Kidney (tissue), 14 donors: Measurements from ENCODE around the gene CENPC. TPM values are rescaled to one million over a fixed set of nuclear protein-coding genes. Genes with fewer than 3 reads are reported as not detected.
"Not testable (repeated sequence)": the region's sequence is repeated elsewhere in the genome, so short reads cannot be mapped to it uniquely, and the experiment has no call there.

ENCODE experiments used
- DNase-seq, 5 donors: peaks; one replicate each; pipeline ENCODE4 v3.0.0-alpha.2; 2013 to 2020
- FAIRE-seq: peaks from 2 replicates; lab custom pipeline; 2012; peaks lifted over from hg19 to GRCh38; lab: Jason Lieb, UNC
- H3K27ac ChIP-seq, 2 donors: one replicate each; pipeline ENCODE4 v1.7.0; 2013; ENCODE audit warnings: low read depth in 2 of 2, low read length in 2 of 2, inconsistent platforms in 1 of 2
- H3K27me3 ChIP-seq: one replicate; pipeline ENCODE4 v1.7.1; 2013; ENCODE audit warnings: low read length, inconsistent platforms; ENCODE audit not compliant: control insufficient read depth, insufficient read depth
- H3K36me3 ChIP-seq, 3 donors: one replicate each; pipeline versions ENCODE4 v1.7.0 to v1.7.1; 2013; ENCODE audit warnings: low read length in 3 of 3, control low read depth in 1 of 3, inconsistent platforms in 1 of 3; ENCODE audit not compliant: insufficient read depth in 3 of 3, control insufficient read depth in 2 of 3
- H3K4me1 ChIP-seq, 3 donors: one replicate each; pipeline versions ENCODE4 v1.7.0 to v1.7.1; 2013; ENCODE audit warnings: low read length in 3 of 3, inconsistent platforms in 1 of 3, low read depth in 1 of 3; ENCODE audit not compliant: control insufficient read depth in 2 of 3, insufficient read depth in 2 of 3
- H3K4me3 ChIP-seq, 3 donors: one replicate each; pipeline versions ENCODE4 v1.7.0 to v1.8.1; 2013; ENCODE audit warnings: low read length in 3 of 3, control low read depth in 1 of 3, inconsistent platforms in 1 of 3
- H3K9ac ChIP-seq, 3 donors: one replicate each; pipeline versions ENCODE4 v1.7.0 to v1.7.1; 2013; ENCODE audit warnings: low read length in 3 of 3, control low read depth in 1 of 3, inconsistent platforms in 1 of 3
- H3K9me3 ChIP-seq, 3 donors: one replicate each; pipeline versions ENCODE4 v1.7.0 to v1.7.1; 2013; ENCODE audit warnings: low read length in 3 of 3, control low read depth in 1 of 3, inconsistent platforms in 1 of 3; ENCODE audit not compliant: control insufficient read depth in 2 of 3, insufficient read depth in 1 of 3
- intact Hi-C: fragments of 100-400 bp; cut with DNase I; formaldehyde crosslinking; loops from one replicate; pipeline ENCODE4 v1.11.1; 2022
- polyA plus RNA-seq: library from polyadenylated mRNA; stranded (reverse); fragments of 350-450 nt; fragmentation: Illumina TruSeq; extraction: RNeasy Lipid Tissue Mini Kit (QIAGEN cat#74804); gene quantifications from one replicate; pipeline ENCODE4 v1.2.3, GENCODE V29; 2014; ENCODE audit warnings: low read depth, low replicate concordance; ENCODE audit not compliant: insufficient read depth
- total RNA-seq: library from RNA; stranded (reverse); fragmentation: NEBNext Ultra II Directional; extraction: Animal tissue kit (Norgen Biotek cat#: 25700); gene quantifications from one replicate; pipeline ENCODE4 v1.2.1, GENCODE V29; 2021
- TF ChIP-seq, protein P1 (sequence below): IDR thresholded peaks from 3 replicates; pipeline ENCODE4 v1.5.1; 2012; ENCODE audit warnings: mild to moderate bottlenecking, moderate library complexity, borderline replicate concordance; ENCODE audit not compliant: insufficient read depth; ENCODE audit errors: extremely low read depth
- donor health status: control.
- donor health status: control.
- donor health status: control.
- donor health status: control.
- donor health status: control.
- donor health status: DM: yes; HTN: yes; CAD: no.
- donor health status: Normal renal cell carcinoma (clear cell type).

CENPC gene
- total and polyA plus RNA-seq, 2 donors from 2014 or later = 4.6 to 24.7 TPM

DNA sequence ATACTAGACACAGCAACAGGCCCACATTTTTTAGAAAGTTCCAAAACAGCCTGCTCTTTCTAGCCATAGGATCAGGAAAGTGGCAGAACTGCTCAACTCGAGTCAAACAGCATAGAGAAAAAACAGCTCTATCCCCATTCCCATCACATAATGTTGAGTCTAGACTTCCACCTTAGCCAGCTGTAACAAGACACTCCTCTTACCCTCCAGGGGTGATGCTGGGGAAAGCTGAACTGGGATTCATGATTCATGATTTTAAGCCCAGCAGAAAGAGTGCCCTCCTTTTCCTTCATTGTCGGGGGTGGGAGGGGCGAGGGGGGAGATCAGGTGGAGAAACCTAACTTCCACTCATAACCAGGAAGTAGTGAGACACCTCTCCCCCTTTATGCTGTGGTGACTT, 86.1 kb downstream of the CENPC start:
- Histone ChIP-seq H3K4me1 (no peaks in the 10 kb centered on the region), H3K9ac (no peak overlapping the region), H3K4me3 (no peak overlapping the region), H3K27me3 (no peaks in the 10 kb centered on the region), H3K27ac (no peak overlapping the region), H3K9me3 (no peaks in the 10 kb centered on the region), H3K36me3 (peaks cover 0 to under 1% (median 0%) of the 10 kb centered on the region in 3 donors)
- no peak for DNase-seq
- no peak for FAIRE-seq
- TF ChIP-seq, protein P1, sequence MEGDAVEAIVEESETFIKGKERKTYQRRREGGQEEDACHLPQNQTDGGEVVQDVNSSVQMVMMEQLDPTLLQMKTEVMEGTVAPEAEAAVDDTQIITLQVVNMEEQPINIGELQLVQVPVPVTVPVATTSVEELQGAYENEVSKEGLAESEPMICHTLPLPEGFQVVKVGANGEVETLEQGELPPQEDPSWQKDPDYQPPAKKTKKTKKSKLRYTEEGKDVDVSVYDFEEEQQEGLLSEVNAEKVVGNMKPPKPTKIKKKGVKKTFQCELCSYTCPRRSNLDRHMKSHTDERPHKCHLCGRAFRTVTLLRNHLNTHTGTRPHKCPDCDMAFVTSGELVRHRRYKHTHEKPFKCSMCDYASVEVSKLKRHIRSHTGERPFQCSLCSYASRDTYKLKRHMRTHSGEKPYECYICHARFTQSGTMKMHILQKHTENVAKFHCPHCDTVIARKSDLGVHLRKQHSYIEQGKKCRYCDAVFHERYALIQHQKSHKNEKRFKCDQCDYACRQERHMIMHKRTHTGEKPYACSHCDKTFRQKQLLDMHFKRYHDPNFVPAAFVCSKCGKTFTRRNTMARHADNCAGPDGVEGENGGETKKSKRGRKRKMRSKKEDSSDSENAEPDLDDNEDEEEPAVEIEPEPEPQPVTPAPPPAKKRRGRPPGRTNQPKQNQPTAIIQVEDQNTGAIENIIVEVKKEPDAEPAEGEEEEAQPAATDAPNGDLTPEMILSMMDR = no peak
- intact Hi-C loops = no loop called here

DNA sequence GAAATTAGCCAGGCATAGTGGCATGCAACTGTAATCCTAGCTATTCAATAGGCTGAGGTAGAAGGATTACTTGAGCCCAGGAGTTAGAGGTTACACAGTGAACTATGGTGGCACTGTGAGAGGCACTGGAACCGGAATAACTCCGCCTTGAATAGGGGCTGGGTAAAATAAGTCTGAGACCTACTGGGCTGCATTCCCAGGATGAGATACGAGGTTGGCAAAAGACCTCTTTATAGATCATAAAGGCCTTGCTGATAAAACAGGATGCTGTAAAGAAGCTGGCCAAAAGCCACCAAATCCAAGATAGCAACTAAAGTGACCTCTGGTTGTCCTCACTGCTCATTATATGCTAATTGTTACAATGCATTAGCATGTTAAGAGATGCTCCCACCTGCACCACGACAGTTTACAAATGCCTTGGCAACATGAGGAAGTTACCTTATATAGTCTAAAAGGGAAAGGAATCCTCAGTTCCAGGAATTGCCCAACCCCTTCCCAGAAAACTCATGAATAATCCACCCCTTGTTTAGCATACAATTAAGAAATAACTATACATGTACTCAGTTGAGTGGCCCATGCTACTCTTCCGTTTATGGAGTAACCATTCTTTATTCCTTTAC, 88.6 kb downstream of the CENPC start:
- no peaks in the 10 kb centered on the region for H3K9me3 ChIP-seq
- H3K36me3 ChIP-seq = peaks cover 0 to 2% (median 0%) of the 10 kb centered on the region in 3 donors
- no peaks in the 10 kb centered on the region for H3K27me3 ChIP-seq
- peaks cover 0 to 5% (median 0%) of the 10 kb centered on the region in 3 donors for H3K4me1 ChIP-seq
- intact Hi-C loops = no loop called here
- TF ChIP-seq, protein P1 = no peak
- H3K9ac ChIP-seq = no peak overlapping the region
- FAIRE-seq (no peak), DNase-seq (no peak)
- no peak overlapping the region for H3K4me3 ChIP-seq
- no peak overlapping the region for H3K27ac ChIP-seq

DNA sequence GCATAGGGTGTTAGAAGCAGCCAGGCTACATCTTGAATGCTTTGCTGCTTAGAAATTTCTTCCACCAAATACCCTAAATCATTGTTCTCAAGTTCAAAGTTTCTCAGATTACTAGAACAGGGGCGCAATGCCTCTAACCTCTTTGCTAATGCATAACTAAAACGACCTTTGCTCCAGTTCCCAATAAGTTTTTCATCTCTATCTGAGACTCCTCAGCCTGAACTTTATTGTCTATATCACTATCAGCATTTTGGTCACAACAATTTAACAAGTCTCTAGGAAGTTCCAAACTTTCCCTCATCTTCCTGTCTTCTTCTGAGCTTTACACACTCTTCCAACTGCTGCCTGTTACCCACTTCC, 92.5 kb downstream of the CENPC start:
- H3K36me3 ChIP-seq, DNase-seq, H3K9ac ChIP-seq, intact Hi-C loops, H3K4me1 ChIP-seq, H3K4me3 ChIP-seq, H3K27me3 ChIP-seq, H3K9me3 ChIP-seq, H3K27ac ChIP-seq, FAIRE-seq: not testable (repeated sequence)

DNA sequence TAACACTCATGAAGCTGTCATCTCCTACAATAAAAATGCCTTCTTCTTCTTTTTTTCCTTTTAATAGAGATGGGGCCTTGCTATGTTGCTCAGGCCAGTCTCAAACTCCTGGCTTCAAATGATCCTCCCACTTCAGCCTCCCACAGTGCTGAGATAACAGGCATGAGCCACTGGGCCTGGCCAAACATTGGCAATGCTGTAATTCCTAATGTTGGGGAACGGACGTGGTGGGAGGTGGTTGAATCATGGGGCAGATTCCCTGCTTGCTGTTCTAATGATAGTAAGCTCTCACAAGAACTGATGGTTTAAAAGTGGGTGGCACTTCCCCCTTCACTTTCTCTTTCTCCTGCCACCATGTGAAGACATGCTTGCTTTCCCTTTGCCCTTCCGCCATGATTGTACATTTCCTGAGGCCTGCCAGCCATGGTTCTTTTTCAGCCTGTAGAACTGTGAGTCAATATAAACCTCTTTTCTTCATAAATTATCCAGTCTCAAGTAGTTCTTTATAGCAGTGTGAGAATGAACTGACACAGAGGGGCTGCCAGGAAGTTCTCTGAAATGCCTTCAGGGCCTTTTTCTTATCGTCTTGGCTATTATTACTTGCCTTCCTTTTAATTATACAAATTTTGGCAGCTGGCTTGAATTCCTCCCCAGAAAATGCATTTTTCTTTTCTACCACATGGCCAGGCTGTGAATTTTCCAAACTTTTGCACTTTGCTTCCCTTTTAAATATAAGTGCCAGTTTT, 93.0 kb downstream of the CENPC start:
- peaks cover 0 to 5% (median 0%) of the 10 kb centered on the region in 3 donors for H3K4me1 ChIP-seq
- DNase-seq = no peak
- intact Hi-C loops = no loop called here
- H3K9me3 ChIP-seq = no peaks in the 10 kb centered on the region
- TF ChIP-seq, protein P1 = no peak
- no peak overlapping the region for H3K4me3 ChIP-seq
- peaks cover 0 to 6% (median 2%) of the 10 kb centered on the region in 3 donors for H3K36me3 ChIP-seq
- H3K27ac ChIP-seq = no peak overlapping the region
- no peak for FAIRE-seq
- H3K9ac ChIP-seq = no peak overlapping the region
- no peaks in the 10 kb centered on the region for H3K27me3 ChIP-seq
